GM19324 (cell line): ENCODE results near the gene KLHL6.
"Not testable (repeated sequence)": the region's sequence is repeated elsewhere in the genome, so short reads cannot be mapped to it uniquely, and the experiment has no call there.

Experiments
- ATAC-seq: cut with Tn5 transposase; IDR thresholded peaks from one replicate; pipeline ENCODE4 v1.9.1; 2021; ENCODE audit warnings: mild to moderate bottlenecking, moderate library complexity; ENCODE audit not compliant: unreplicated experiment, low FRiP score

KLHL6 gene

GRCh38 chr3:183511286-183512131, 44.0 kb downstream of the KLHL6 start:
- ATAC-seq = not testable (repeated sequence)

GRCh38 chr3:183508821-183509220, 46.7 kb downstream of the KLHL6 start:
- ATAC-seq = no peak

GRCh38 chr3:183507551-183507950, 48.0 kb downstream of the KLHL6 start:
- ATAC-seq = no peak

GRCh38 chr3:183506674-183507320, 48.7 kb downstream of the KLHL6 start:
- no peak for ATAC-seq

GRCh38 chr3:183504597-183504996, 50.9 kb downstream of the KLHL6 start:
- no peak for ATAC-seq

GRCh38 chr3:183503746-183504145, 51.8 kb downstream of the KLHL6 start:
- no peak for ATAC-seq

- no peak for ATAC-seq
Observed at GRCh38 chr3:183502237-183503181, 53.0 kb downstream of the KLHL6 start.

GRCh38 chr3:183500981-183501704, 54.4 kb downstream of the KLHL6 start:
- no peak for ATAC-seq

- ATAC-seq = no peak
Observed at GRCh38 chr3:183500319-183500718, 55.2 kb downstream of the KLHL6 start.

GRCh38 chr3:183498634-183499033, 56.9 kb downstream of the KLHL6 start:
- no peak for ATAC-seq

GRCh38 chr3:183497313-183497712, 58.2 kb downstream of the KLHL6 start:
- ATAC-seq = no peak

- ATAC-seq = no peak
Observed at GRCh38 chr3:183496311-183496710, 59.2 kb downstream of the KLHL6 start.

GRCh38 chr3:183494341-183494740, 61.2 kb downstream of the KLHL6 start:
- ATAC-seq = no peak

- ATAC-seq = no peak
Observed at GRCh38 chr3:183493296-183494045, 62.0 kb downstream of the KLHL6 start.

- ATAC-seq = no peak
Observed at GRCh38 chr3:183492849-183493179, 62.7 kb downstream of the KLHL6 start.

- ATAC-seq = no peak
Observed at GRCh38 chr3:183491923-183492848, 63.3 kb downstream of the KLHL6 start.

GRCh38 chr3:183491109-183491922, 64.2 kb downstream of the KLHL6 start:
- ATAC-seq = no peak

- ATAC-seq = no peak
Observed at GRCh38 chr3:183490653-183491052, 64.9 kb downstream of the KLHL6 start.
